Peyer's patch (tissue), 4 donors: ENCODE results near the gene ECHS1.

ENCODE experiments used
- CTCF ChIP-seq, 6 experiments: fragments of 450-650 bp in 4 of 6; fragments of 200-600 bp in 2 of 6; sonication (generic) in 1 of 6; IDR thresholded peaks; one replicate each; pipeline ENCODE4 v1.5.1; 2017 to 2019; ENCODE audit warnings: antibody characterized with exemption in 6 of 6, mild to moderate bottlenecking in 3 of 6, moderate library complexity in 1 of 6
- POLR2A ChIP-seq, 2 donors: fragments of 450-650 bp; IDR thresholded peaks; one replicate each; pipeline ENCODE4 v1.5.1; 2017; ENCODE audit warnings: antibody characterized with exemption in 2 of 2, mild to moderate bottlenecking in 2 of 2, moderate library complexity in 2 of 2

GRCh38 chr10:133381036-133381435 is 7.9 kb upstream of the ECHS1 start:
- TF ChIP-seq CTCF (IDR thresholded peaks at IDR 0.05) (no peak), POLR2A (IDR thresholded peaks at IDR 0.05) (no peak)
